B cell (primary cell): ENCODE results near the gene FAM161B. TPM values are rescaled to one million over a fixed set of nuclear protein-coding genes. Genes with fewer than 3 reads are reported as not detected.

Experiments used
- ATAC-seq: fragments of 200-7000 bp; cut with Tn5 transposase; one replicate; pipeline ENCODE4 v1.10.0; 2021; ENCODE audit warnings: low read depth, mild to moderate bottlenecking, moderate number of reproducible peaks, moderate library complexity
- CTCF ChIA-PET: fragments of 350-600 bp; sonication (Branson Sonifier 250); formaldehyde crosslinking; loops from one replicate; lab custom pipeline; 2021; ENCODE audit warnings: antibody characterized with exemption, inconsistent platforms; lab: Charles Lee
- POLR2A ChIA-PET: fragments of 350-600 bp; sonication (Branson Sonifier 250); formaldehyde crosslinking; loops from one replicate; lab custom pipeline; 2021; ENCODE audit warnings: antibody characterized with exemption; lab: Charles Lee
- DNase-seq: peaks from one replicate; pipeline ENCODE4 v3.0.0; 2013
- H2AFZ ChIP-seq: 2 replicates; pipeline ENCODE4 v1.6.1; 2012; ENCODE audit warnings: mild to moderate bottlenecking, low read depth, low read length; ENCODE audit not compliant: insufficient read depth, poor library complexity, severe bottlenecking
- H3K27ac ChIP-seq, 2 donors: 1 replicate in 1 of 2; 2 replicates in 1 of 2; pipeline ENCODE4 v1.5.1; 2012 to 2013; ENCODE audit warnings: low read length in 2 of 2, mild to moderate bottlenecking in 2 of 2, moderate library complexity in 1 of 2
- H3K27me3 ChIP-seq, 4 experiments: fragments of 200-600 bp in 1 of 4; sonication (generic) in 1 of 4; replicated peaks in 1 of 4; 1 replicate in 2 of 4; 2 replicates in 2 of 4; pipeline versions ENCODE4 v1.6.1 to v1.7.0; 2013 to 2016; ENCODE audit warnings: low read length in 3 of 4, mild to moderate bottlenecking in 2 of 4, mixed read lengths in 1 of 4, moderate library complexity in 1 of 4; ENCODE audit not compliant: insufficient read depth in 4 of 4, control insufficient read depth in 3 of 4; ENCODE audit errors: control extremely low read depth in 1 of 4
- H3K36me3 ChIP-seq, 2 experiments: replicated peaks in 1 of 2; 1 replicate in 1 of 2; 2 replicates in 1 of 2; pipeline versions ENCODE4 v1.6.1 to v1.7.1; 2013; ENCODE audit warnings: low read length in 1 of 2; ENCODE audit not compliant: insufficient read depth in 2 of 2, control insufficient read depth in 1 of 2; ENCODE audit errors: control extremely low read depth in 1 of 2, extremely low read depth in 1 of 2
- H3K4me1 ChIP-seq, 2 donors: fragments of 200-600 bp in 1 of 2; sonication (generic) in 1 of 2; 1 replicate in 1 of 2; 2 replicates in 1 of 2; pipeline versions ENCODE4 v1.5.1 to v1.6.1; 2013 to 2017; ENCODE audit warnings: low read length in 2 of 2; ENCODE audit not compliant: control insufficient read depth in 2 of 2, insufficient read depth in 2 of 2
- H3K4me2 ChIP-seq: replicated peaks from 2 replicates; pipeline ENCODE3; 2012; ENCODE audit warnings: mild to moderate bottlenecking, low read depth, low read length; ENCODE audit not compliant: poor library complexity, severe bottlenecking
- H3K4me3 ChIP-seq, 5 experiments: fragments of 200-600 bp in 1 of 5; sonication (generic) in 1 of 5; 1 replicate in 3 of 5; 2 replicates in 2 of 5; pipeline versions ENCODE4 v1.5.1 to v1.7.0; 2011 to 2016; ENCODE audit warnings: low read length in 4 of 5, mild to moderate bottlenecking in 4 of 5, low read depth in 2 of 5, control low read depth in 1 of 5, moderate library complexity in 1 of 5; ENCODE audit not compliant: insufficient read depth in 1 of 5; ENCODE audit errors: control extremely low read depth in 1 of 5, extremely low read depth in 1 of 5
- H3K79me2 ChIP-seq: fragments of 200-600 bp; sonication (generic); one replicate; pipeline ENCODE4 v1.6.0; 2016; ENCODE audit warnings: low read length; ENCODE audit not compliant: control insufficient read depth, insufficient read depth
- H3K9ac ChIP-seq: fragments of 200-600 bp; sonication (generic); 2 replicates; pipeline ENCODE4 v1.6.1; 2017; ENCODE audit warnings: mild to moderate bottlenecking, low read length, moderate library complexity
- H3K9me3 ChIP-seq, 3 donors: one replicate each; pipeline versions ENCODE4 v1.6.1 to v1.7.1; 2013; ENCODE audit warnings: low read length in 2 of 3; ENCODE audit not compliant: control insufficient read depth in 2 of 3, insufficient read depth in 1 of 3; ENCODE audit errors: control extremely low read depth in 1 of 3
- H4K20me1 ChIP-seq: 2 replicates; pipeline ENCODE4 v1.6.0; 2012; ENCODE audit warnings: mild to moderate bottlenecking, low read length; ENCODE audit not compliant: insufficient read depth, control insufficient read depth, poor library complexity, severe bottlenecking
- H3K27ac Mint-ChIP-seq: one replicate; pipeline ENCODE4 v1.8.0; 2021; ENCODE audit warnings: mixed read lengths
- H3K27me3 Mint-ChIP-seq: one replicate; pipeline ENCODE4 v1.8.0; 2021; ENCODE audit warnings: mixed read lengths
- H3K4me1 Mint-ChIP-seq: one replicate; pipeline ENCODE4 v1.8.0; 2021; ENCODE audit warnings: mixed read lengths
- H3K4me3 Mint-ChIP-seq: one replicate; pipeline ENCODE4 v1.8.0; 2021; ENCODE audit warnings: mixed read lengths
- H3K9me3 Mint-ChIP-seq: one replicate; pipeline ENCODE4 v1.8.0; 2022; ENCODE audit warnings: mixed read lengths; ENCODE audit not compliant: insufficient read depth
- EZH2 ChIP-seq: IDR thresholded peaks from 2 replicates; pipeline ENCODE4 v1.6.1; 2012; ENCODE audit warnings: borderline replicate concordance, low read depth, mild to moderate bottlenecking, moderate library complexity, low read length; ENCODE audit not compliant: insufficient read depth, poor library complexity, severe bottlenecking
- WGBS: methylation state at CpG from one replicate; pipeline ENCODE4 v1.1.5; 2013; ENCODE audit warnings: missing lambda C conversion rate; ENCODE audit not compliant: insufficient coverage; 5-methylcytosine and 5-hydroxymethylcytosine counted together
- intact Hi-C: fragments of 100-400 bp; cut with micrococcal nuclease; formaldehyde crosslinking; loops from one replicate; pipeline ENCODE4 v1.10.0; 2022
- polyA plus RNA-seq: library from polyadenylated mRNA; depleted of rRNA; stranded (reverse); fragments of >200 nt; gene quantifications from 2 replicates; pipeline ENCODE4 v1.2.3, GENCODE V29; 2012
- total RNA-seq, 2 donors: library from RNA; stranded (reverse); fragments of 120-200 nt in 1 of 2; gene quantifications; 1 replicate in 1 of 2; 2 replicates in 1 of 2; pipeline versions ENCODE4 v1.2.3 to v1.2.4, GENCODE V29; 2013 to 2022
- TF ChIP-seq, protein P1 (sequence below): fragments of 200-600 bp; IDR thresholded peaks from one replicate; pipeline ENCODE4 v1.8.0; 2022; ENCODE audit warnings: antibody characterized with exemption, mild to moderate bottlenecking

FAM161B gene
- total and polyA plus RNA-seq, 2 donors (not counting 1 experiment from before 2014, with no cell fraction given) = 1.6 to 5.9 TPM

GRCh38 chr14:73945159-73945670, 4.7 kb downstream of the FAM161B start:
- Histone ChIP-seq H3K79me2 (peaks cover 3% of the 10 kb centered on the region), H3K27me3 (no peaks in the 10 kb centered on the region), H3K4me2 (no peak overlapping the region), H2AFZ (no peak overlapping the region), H3K4me1 (peaks cover 6% of the 10 kb centered on the region in 2 donors), H4K20me1 (no peaks in the 10 kb centered on the region), H3K27ac (no peak overlapping the region), H3K9ac (no peak overlapping the region), H3K4me3 (no peak overlapping the region), H3K9me3 (no peaks in the 10 kb centered on the region), H3K36me3 (peaks cover 2 to 18% of the 10 kb centered on the region in 2 experiments)
- no peak for DNase-seq
- WGBS = 95% methylated on average over 3 of the region's 4 CpGs
- intact Hi-C loops = no loop called here
- CTCF ChIA-PET = no interaction called here
- no peak for TF ChIP-seq EZH2
- TF ChIP-seq, protein P1, sequence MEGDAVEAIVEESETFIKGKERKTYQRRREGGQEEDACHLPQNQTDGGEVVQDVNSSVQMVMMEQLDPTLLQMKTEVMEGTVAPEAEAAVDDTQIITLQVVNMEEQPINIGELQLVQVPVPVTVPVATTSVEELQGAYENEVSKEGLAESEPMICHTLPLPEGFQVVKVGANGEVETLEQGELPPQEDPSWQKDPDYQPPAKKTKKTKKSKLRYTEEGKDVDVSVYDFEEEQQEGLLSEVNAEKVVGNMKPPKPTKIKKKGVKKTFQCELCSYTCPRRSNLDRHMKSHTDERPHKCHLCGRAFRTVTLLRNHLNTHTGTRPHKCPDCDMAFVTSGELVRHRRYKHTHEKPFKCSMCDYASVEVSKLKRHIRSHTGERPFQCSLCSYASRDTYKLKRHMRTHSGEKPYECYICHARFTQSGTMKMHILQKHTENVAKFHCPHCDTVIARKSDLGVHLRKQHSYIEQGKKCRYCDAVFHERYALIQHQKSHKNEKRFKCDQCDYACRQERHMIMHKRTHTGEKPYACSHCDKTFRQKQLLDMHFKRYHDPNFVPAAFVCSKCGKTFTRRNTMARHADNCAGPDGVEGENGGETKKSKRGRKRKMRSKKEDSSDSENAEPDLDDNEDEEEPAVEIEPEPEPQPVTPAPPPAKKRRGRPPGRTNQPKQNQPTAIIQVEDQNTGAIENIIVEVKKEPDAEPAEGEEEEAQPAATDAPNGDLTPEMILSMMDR = no peak
- H3K9me3 Mint-ChIP-seq = no peaks in the 10 kb centered on the region
- H3K27me3 Mint-ChIP-seq = no peaks in the 10 kb centered on the region
- no peak for ATAC-seq
- peaks cover 7% of the 10 kb centered on the region for H3K4me1 Mint-ChIP-seq
- POLR2A ChIA-PET = interaction anchor here (0.6 to 0.7 kb wide), 2 partner anchors 101 to 945 kb away, joined by 3 to 5 read pairs; no protein-coding TSS in a partner anchor
- no peak overlapping the region for H3K27ac Mint-ChIP-seq
- H3K4me3 Mint-ChIP-seq = no peak overlapping the region

- Mint-ChIP-seq H3K4me1 (peaks cover under 1% of the 10 kb centered on the region), H3K27me3 (no peaks in the 10 kb centered on the region), H3K27ac (no peak overlapping the region), H3K9me3 (no peaks in the 10 kb centered on the region), H3K4me3 (no peak overlapping the region)
- Histone ChIP-seq H3K27me3 (no peaks in the 10 kb centered on the region), H3K4me1 (peaks cover 6% of the 10 kb centered on the region in 2 donors), H3K9me3 (no peaks in the 10 kb centered on the region), H2AFZ (no peak overlapping the region), H3K4me2 (no peak overlapping the region), H4K20me1 (no peaks in the 10 kb centered on the region), H3K27ac (no peak overlapping the region), H3K9ac (no peak overlapping the region), H3K36me3 (peaks cover 2 to 18% of the 10 kb centered on the region in 2 experiments), H3K4me3 (no peak overlapping the region), H3K79me2 (peaks cover 3% of the 10 kb centered on the region)
- TF ChIP-seq EZH2 = no peak
- TF ChIP-seq, protein P1 = no peak
- no peak for DNase-seq
- intact Hi-C loops = no loop called here
- ATAC-seq = no peak
- WGBS = 96% methylated on average over 16 of the region's 17 CpGs
- POLR2A ChIA-PET = no interaction called here
- CTCF ChIA-PET = no interaction called here
These were observed 5.3 kb downstream of the FAM161B start for GRCh38 chr14:73944432-73945158.
